NCI-H2081 treated with DMSO at 0.1 percent for 48 hours (cell line): ENCODE data around the gene PPP1R13B.

Experiments
- DNase-seq: peaks from one replicate; lab custom pipeline; 2025; lab: John Stamatoyannopoulos, UW

The PPP1R13B gene

DNA sequence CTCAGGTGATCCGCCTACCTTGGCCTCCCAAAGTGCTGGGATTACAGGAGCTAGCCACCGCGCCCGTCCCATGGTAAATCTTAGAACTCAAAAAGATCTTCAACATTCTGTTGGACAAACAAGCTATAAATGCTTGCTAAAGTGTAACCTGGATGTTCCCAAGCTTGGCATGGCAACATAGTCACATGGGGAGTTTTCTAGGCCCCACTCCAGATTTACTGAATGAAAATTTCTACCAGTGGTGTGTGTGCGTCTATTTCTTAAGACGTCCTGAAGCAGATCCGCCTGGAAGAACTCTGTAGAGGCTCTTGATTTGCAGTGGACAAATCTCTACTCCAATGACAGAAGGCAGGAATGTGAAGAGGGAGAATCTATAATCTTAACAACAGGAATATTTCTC is 71.9 kb downstream of the PPP1R13B start:
- no peak for DNase-seq

DNA sequence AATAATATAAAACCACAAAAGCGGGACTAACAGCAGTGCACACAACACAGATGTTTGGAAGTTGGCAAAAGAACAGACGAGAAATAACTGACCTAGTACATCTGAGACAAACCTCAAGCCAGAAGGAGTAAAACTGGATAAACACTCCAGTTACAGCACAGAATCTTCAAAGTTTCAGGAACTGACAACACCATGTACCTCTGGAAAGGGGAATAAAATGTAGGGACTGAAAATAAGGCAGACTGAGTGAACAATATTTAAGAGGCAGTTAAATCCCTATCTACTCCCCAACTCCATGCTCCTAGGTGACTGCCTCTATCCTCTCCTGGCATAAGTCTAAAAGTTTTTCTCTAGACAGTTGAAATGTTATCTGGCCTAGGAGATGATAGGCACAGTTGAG is 73.9 kb downstream of the PPP1R13B start:
- DNase-seq: no peak

DNA sequence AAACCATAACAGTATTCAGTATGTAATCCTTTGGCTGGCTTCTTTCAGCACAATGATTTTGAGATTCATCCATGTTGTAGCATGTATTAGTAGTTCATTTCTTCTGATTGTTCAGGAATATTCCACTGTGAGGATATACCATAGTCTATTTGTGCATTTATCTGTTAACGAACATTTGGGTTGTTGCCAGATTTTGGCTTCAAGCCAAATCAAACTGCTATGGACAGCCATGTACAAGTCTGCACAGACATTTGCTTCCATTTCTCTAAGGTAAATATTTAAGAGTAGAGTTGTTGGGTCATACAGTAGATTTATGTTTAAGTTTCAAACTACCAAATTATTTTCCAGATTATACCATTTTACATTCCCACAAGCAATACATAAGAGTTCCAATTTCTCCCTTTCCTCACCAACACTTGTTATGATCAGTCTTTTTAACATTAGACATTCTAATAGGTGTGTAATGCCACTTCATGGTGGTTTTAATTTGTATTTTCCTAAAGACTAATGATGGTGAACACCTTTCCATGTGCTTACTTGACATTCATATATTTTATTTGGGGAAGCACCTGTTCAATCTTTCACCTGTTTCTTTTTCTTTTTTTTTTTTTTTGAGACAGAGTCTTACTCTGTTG is 75.2 kb downstream of the PPP1R13B start:
- no peak for DNase-seq

DNA sequence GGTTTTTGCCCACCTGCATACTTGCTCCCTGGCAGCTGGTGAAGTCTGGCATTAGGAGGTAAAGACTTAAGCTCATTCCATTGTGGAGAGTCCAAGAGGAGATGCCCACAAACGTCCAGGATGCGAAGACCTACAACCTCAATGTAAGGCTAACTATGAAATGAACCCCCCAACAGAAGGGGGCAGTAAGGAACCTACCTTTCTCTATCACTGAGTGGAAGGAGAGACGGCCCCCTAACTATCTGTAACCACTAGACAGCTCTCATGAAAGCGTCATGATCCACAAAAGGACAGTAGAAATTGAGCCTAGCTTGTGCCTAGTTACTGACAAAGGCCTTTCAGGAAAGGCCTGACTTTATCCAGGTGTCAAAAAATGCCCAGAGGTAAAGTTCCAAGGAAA is 76.5 kb downstream of the PPP1R13B start:
- no peak for DNase-seq

DNA sequence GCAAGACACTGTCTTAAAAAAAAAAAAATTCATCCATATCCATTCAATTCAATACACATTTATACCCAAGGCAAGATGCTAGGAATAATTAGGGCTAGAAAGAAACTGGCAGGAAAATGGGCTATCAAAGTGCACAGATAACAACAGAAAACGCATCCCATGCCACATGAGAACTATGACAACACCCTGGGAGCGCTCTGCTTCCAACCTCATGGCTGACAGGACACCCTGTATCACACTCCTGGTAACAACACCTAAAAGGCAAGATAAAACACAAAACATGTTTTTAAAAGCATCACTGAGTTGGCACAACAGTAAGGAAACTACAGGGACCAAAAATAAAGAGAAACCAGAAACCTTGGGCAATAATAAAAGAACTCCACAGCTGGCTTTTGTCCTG is 76.9 kb downstream of the PPP1R13B start:
- DNase-seq: no peak

DNA sequence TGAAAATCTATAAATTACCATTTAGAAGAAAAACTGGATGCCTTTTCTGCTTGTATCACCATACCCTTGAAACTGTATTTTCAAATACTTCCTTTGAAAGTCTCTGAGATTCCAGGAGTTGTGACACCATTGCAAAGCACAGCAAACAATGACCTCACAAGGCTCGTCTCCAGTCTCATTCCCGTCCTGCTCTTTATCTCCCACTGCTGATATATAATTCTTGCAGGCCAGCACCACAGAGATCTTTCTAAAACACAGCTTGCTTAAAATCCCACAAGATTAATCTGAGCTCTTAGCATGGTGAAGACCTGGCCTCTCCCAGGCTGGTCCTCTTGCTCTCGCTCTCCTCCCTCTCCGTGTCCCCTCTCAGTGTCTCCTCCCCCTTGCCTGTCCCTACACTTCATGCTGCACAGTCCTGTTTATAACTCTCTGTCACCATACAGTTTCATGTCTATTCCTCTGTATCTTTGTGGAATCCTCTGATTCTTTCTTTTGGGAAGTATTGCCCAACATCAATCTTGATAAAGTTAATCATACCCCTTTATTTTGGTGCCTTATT is 80.0 kb downstream of the PPP1R13B start:
- DNase-seq: no peak

DNA sequence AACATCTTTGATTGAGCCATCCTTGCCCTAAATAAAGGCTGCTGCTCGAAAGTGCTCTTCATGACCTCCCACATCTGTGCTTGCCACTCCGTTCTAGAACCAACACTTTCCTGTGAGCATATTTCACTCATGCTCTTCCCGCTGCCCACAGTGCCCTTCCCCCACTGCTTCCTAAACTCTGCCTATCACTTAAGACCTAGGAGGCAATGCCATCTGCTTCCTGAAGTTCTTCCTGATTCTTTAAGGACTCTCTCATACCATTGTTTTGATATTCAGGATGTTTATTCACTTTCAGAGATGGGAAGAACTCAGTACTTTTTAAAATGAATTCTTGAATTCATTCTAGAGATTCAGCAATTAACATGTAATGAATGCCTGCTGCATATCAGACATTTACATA is 81.8 kb downstream of the PPP1R13B start:
- DNase-seq: no peak

DNA sequence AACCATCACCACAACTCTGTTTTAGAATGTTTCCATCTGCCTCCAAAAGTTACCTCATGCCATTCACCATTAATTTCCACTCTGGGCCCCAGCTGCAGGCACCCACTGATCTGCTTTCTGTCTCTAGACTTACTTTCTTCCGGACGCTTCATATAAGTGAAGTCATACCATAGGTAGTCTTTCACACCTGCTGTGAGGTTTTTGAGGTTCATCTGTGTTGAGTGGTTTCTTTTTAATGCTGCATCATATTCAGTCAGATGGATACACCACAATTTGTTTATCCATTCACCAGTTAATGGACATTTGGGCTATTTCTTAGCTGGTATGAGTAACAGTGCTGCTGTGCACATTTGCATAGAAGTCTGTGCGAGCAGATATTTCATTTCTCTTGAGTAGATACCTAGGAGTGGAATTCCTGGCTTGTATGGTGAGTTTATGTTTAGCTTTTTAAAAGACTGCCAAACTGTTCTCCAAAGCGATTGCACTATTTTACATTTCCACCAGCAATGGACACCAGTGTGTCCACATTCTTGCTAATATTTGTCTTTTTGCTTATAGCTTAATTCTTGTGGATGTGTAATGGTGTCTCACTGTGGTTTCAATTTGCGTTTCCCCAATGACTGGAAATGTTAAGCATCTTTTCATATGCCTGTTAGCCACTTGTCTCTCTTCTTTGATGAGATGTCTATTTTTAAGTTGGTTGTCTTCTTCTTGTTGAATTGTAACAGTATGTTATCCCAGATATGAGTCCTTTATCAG is 83.5 kb downstream of the PPP1R13B start:
- no peak for DNase-seq

DNA sequence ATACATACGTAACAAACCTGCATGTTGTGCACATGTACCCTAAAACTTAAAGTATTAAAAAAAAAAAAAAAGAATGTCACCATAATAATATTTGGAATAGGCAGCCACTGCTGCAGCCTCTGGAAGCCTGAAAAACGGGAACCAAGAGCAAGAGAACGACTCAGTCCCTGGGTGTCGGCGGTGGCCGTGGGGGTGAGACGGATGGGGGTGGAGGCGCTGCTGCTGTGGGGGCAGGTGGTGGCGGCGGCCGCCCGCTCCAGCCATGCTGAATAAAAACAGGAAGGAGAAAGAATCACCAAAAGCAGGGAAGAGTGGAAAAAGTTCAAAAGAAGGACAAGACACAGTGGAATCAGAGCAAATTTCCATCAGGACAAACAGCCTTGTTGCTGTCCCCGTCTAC is 84.8 kb downstream of the PPP1R13B start:
- no peak for DNase-seq

DNA sequence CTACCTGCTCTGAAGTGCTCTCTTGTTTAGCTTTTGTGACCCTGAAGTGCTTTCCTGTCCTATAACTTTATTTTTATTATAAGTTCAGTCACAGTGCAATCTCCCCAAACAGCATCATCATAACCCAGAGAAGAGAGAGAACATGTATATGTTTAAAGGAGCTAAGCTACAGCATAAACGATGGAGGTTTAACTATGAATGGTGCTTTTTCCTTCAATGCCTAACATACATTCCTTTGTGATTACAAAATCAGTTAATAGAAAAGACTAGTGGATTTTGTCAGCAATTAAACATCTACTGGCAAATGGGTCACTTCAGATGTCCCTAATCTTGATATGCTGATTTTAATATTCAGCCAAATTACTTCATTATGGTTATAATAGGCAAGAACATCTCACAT is 85.3 kb downstream of the PPP1R13B start:
- DNase-seq: no peak

DNA sequence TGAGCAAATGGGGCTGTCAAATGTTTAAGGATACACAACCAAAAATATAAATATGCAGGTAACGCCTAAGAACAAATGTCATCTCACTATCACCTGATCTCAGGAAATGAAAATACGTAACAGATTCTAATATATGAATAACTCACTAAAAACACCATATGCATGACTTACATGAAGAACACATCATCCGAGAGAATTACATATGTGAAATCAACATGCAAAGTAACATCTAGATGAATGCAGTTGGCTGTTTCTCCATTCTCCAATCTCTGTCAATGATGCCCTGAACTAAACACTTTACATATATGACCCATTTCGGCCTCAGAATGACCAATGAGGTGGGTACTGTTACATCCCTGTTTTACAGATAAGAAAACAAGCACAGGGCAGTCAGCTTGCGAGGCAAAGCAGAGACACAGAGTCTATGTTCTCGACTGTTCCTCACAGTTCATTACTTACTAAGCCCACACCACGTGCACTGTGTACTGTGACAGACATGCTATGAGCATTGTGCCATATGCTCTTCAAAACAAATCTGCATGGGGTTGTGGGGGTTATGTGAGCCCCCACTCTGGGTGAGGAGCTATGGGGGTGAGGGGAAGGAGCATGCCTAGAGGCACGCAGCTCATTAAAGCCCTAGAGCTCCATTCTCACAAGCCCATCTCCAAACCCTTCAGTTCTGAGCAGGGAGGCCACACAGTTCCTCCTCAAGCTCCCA is 89.2 kb downstream of the PPP1R13B start:
- DNase-seq: no peak

DNA sequence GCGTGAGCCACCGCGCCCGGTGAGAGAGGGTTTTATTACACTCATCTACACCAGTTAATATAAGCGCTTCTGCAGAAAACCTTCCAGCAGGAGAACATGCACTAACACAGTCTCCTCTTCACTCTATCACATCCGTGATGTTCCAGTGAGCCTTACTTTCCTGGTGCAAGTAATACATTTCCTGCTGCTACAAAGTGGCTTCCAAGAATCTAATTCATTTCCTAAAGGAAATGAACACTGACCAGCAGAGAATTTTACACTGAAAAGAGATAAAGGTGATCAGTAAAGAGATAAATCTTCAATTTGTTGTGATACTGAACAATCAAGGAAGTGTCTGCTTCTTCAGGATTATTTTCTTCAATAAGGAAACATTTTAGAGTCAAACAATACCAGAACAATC is 92.3 kb downstream of the PPP1R13B start:
- no peak for DNase-seq

DNA sequence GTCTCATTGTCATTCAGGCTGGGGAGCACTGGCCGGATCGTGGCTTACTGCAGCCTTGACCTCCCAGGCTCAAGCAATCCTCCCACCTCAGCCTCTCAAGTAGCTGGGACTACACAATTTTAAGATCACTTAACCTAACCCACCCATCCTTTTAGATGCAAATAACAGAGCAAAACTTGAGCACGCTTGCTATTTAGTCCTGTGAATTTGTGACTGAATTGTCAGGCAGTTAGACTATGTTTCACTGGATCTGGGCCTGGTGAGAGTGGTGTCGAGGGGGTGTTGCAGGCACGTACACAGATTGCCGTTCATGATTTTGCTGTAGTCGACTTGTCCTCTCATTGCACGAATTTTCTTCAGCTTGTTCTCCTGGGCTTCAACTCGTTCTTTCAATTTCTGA is 93.6 kb downstream of the PPP1R13B start:
- no peak for DNase-seq

DNA sequence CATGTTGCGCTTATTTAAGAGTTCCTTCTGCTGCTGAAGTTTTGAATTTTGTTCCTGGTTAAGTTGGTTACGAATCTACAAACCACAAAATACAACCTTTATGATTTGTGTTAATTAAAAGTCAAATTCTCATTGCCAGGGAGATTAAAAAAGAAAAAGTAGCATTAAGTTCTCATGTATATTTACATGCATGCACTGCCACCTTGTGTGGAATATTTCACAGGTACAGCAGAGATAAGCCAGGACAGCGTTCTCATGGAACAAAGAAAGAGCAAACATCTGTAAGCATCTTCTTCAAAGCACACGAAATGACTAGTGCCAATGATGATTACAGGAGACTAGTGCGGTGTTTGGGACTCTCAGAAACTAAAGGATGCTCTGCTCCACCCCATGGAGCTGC is 97.5 kb downstream of the PPP1R13B start:
- no peak for DNase-seq

DNA sequence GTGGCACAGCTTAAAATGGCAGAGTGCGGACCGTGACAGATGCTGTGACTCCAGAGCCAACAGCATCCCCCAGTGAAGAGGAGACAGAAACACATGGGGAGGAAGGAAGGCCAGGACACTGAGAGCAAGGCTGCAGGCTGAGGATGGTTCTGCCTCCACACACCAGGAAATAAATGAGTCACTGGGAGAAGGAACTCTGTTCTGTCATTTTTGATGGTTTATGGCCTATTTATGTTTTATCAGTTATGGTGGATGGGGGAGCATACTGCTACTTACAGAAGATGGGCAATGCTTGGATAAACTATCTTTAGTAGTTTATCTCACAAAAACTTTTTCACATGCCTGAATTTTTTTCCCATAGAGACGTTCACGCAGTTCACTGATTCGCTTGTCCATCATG is 97.9 kb downstream of the PPP1R13B start:
- no peak for DNase-seq

DNA sequence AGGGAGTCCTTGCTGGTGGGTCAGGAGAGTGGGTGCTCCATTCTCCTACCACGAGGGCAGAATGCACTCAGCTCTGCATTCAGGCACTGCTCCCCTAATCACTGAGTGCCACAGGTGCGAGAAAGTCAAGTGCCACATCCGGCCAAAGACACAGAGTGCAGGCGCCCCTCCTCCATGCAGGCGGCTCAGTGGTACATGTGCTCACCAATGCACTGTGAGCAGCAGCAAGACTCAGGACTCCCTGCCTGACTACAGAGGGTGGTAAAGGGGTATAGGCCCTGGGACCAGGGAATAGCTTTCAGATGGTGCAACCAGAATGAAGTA is 98.9 kb downstream of the PPP1R13B start:
- no peak for DNase-seq

DNA sequence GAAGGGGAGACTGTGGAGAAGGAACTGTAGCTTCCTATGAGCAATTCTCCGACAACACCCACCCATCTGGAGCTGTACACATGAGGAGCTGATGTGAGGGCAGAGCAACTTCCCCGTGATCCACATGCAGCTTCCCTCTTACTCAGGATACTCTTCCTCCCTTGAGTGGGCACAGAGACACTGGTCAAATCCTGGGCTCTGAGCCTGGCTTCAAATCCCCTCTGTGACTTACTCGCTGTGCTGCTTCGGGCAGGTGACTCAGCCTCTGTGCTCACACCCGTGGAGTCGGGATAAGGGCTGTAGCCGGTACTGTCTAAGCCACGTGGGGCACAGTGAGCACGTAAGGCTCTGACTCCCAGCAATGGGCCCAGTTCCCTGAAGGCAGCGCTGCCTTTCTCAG is 100.7 kb downstream of the PPP1R13B start:
- no peak for DNase-seq

DNA sequence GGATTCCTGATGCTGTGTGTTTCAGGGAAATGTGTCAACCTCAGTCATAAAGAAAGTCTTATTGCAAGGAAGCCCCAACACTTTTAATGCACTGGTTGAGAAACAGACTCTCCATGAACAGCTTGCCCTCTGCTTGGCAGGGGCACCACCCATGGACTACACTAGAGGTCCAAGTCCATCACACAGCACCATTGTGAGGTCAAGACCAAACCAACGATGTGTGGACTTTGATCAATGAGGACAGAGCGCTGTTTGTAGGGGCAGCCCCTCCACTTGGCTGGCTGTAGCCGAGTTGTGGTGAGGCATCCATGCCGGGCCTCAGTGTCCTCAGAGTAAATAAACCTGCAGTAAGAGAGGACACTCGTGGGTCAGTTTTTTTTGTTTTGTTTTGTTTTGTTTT is 102.0 kb downstream of the PPP1R13B start:
- DNase-seq: no peak

DNA sequence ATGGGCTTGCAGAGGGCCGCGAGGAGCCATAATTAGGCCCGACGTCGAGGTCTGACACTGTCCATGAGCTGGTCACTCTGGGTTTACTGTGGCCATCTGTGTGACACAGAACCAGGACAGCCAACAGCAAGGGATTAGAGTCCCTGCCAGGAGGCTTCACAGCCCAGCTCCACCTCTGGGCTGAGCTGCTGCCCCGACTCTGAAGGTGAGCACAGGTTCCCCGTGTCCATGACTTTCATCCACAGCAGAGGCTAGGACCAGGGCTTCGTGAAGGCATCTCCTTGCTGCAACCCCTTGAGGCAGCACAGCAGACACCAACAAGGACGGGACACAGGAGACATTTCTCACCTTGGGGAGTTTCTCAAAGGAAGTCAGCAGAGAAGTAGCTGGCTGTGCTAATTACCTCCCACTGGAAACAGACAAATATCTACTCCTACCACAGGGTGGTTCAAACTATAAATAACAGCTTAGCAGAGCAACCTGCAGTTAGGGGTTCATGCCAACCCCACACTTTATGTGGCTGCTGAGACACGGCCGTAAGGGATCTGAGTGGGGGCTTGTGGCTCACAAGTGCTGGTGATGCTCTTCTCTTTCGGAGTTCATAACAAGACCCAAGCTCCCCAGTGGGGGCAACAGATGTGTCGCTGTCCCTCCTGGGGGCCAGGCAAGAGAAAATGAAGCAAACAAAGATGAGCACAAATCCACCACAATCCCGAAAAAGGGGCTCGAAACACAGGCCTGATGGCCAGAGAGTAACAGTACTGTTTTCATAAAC is 102.6 kb downstream of the PPP1R13B start:
- no peak for DNase-seq

DNA sequence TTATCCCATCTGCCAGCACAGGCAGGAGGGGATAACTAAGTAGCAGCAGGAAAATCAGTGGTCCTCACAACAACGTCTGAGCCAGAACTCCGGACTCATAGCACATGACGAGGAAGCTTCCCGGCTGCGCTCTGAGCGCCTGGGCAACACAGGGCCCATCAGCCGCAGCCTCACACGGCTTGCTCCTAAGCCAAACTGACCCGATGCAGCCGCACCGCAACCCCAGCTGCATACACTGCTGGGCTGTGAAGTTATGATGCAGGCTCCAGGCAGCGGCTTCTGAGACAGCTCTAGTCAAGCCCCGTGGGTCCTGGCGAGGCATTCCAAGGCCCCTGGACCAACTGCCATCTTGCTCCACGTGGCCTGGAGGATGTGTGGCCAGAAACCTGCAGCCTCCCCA is 103.7 kb downstream of the PPP1R13B start:
- DNase-seq: no peak

DNA sequence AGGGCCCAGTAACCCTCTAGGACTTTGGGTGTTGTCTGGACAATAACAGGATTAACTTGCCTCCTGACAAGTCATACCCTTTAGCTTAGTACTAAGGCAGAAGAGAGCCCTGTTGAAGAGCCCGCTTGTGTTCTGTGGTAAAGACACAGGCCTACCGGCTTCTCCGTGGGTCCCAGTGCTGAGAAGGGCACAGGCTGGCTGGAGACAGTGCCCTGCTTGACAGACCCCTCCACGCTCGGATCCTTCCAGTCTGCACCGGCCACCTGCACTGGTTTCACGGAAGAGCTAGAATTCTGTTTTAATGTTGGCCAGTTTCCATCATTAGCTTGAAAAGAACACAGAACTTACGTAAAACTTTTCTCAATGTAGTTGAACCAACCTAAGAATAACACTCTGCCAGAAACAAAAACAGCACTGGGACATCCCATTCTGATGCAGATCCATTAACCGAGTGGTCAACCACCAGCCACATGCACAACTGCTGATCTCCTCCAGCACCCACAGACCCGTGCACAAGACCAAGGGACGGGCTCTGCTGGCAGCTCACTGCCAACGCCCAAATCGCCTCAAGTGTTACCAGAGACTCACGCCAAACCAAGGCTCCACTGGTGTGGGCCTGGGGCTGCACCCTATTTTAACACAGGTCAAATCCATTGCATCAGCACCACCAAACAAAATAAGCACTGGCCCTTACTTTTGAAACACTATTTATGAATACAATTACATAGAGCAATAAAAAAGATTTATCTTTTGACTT is 104.7 kb downstream of the PPP1R13B start:
- no peak for DNase-seq

DNA sequence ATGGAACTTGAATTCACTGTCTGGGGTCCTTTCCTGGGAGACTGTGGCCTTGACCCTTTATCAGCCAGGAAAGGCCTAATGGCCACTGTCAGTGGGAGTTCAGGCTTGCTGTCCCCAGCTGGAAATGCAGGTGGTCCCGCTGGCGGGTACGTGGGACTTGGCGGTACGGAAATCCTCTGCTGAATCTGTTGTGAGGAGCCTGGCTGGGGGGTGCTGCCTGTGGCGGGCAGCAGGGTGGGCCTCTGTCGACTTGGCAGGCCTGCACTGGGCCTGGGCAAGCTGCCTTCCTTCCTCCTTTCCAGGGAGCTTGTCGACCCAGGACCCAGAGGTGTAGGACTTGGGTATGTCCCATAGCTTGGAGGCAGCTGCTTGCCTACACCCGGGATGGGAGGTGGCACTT is 105.5 kb downstream of the PPP1R13B start:
- DNase-seq: no peak
